ENCODE results near the gene CEP68.

Gene CEP68

GRCh38 chr2:65057054-65057375 is 799 bp downstream of the CEP68 start:
- no peak for DNase-seq (ENCODE audit: low read depth)

DNA sequence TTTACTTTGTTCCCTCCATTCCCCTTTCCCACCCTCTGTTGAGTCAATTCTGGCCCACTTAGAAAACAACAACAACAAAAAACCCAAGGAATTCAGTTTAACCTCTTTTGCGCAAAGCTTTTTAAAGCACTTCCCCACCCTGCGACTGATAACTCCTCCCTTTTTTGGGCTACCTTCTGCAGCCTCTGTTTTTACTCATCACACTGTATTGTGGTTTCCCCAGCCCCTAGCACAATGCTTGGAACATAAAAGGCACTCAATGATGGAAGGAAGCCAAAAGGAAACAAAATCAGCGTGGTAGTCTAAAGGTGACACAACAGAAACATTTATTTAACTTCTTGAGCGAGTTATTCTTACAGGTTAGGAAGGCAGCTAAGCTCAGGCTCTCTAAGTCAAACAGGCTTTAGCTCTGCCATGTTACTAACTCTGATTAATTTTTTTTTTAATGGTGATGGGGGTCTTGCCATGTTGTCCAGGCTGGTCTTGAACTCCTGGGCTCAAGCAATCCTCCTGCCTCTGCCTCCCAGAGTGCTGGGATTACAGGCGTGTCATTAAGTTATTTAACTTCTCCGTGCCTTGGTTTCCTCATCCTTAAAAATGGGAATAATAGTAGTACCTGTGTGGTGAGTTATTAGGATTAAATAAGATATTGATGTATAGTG is 1.3 kb downstream of the CEP68 start:
- no peak for DNase-seq (ENCODE audit: low read depth)

DNA sequence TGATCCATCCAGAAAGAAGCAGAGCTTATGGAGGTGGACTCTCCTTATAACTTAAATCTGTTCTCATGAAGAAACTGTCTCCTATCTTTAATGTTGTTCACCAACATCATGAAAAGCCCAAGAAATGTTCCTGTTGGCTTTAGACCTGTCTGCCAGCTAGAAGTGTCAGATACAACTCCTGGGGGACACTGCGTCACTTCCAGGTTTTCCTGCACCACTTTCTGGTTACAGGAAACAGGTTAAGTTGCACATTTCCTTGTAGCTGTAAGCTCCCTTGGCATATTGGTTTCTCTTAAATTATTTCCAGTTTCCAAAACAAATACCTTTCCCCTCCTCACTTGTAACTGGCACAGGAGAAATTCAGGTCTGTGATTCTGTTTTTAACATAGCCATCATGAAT is 2.9 kb downstream of the CEP68 start:
- DNase-seq (ENCODE audit: low read depth), result no peak

- no peak for DNase-seq (ENCODE audit: low read depth)
These were observed 5.1 kb downstream of the CEP68 start for GRCh38 chr2:65061146-65061909.

- DNase-seq (ENCODE audit: low read depth), result no peak
These were observed 5.7 kb downstream of the CEP68 start for GRCh38 chr2:65061910-65062339.

GRCh38 chr2:65062843-65063825 is 6.9 kb downstream of the CEP68 start:
- no peak for DNase-seq (ENCODE audit: low read depth)

GRCh38 chr2:65064728-65065552 is 8.7 kb downstream of the CEP68 start:
- DNase-seq (ENCODE audit: low read depth), result no peak

DNA sequence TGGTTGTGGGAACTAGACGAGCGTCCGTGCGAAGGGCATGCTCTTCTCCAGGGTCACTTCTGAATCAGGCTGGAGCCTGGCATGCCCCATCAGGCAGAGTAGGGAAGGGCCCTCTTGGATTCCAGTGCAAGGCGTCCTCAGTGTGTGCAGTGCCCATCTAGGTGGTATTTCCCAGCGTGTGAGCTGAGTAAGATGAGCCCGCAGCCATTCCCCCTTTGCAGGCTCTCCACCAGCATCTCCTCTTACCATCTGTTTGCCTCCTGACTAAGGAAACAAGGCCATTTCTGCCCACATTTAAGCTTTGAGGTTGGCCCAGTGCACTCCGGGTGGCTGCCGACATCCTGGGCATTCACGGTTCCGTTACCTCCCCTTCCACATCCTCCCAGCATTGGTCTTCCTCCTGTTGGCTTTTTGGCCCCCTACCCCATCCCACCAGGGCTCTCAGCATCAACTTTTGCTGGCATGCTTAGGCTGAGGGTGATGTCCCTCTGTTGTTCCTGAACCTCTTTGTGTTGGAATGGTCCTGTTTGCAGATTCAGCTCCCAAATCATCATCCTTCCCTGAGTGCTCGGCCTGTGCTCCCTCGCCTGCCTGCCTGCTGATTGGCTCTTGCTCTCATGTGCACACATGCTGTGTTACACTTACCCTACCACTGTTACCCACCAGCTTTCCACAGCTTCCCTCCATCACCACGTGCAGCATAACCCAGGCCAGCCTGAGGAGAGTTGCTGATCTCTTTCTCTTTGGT is 11.8 kb downstream of the CEP68 start:
- DNase-seq (ENCODE audit: low read depth), result no peak

- no peak for DNase-seq (ENCODE audit: low read depth)
These were observed 13.2 kb downstream of the CEP68 start for GRCh38 chr2:65069439-65069824.

GRCh38 chr2:65070172-65070830 is 14.1 kb downstream of the CEP68 start:
- no peak for DNase-seq (ENCODE audit: low read depth)

DNA sequence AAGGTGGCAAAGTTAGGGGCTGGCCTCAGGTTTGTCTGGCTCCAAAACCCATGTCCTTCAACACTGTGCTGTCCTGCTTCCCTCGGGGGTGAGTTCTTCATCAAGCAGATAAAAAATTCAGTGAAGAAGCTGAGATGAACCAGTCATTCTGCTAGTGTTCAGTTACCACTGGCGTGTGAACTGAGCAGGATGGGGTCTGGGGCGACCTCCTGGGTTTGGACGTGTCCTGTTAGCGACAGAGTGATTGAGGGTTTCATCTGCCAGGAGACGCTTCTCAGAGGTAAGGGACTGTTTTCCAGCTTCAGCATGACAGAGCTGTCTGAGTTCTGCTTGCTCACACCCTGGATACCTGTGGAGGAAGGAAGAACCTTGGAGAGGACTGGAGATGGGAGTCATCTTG is 14.6 kb downstream of the CEP68 start:
- no peak for DNase-seq (ENCODE audit: low read depth)

DNA sequence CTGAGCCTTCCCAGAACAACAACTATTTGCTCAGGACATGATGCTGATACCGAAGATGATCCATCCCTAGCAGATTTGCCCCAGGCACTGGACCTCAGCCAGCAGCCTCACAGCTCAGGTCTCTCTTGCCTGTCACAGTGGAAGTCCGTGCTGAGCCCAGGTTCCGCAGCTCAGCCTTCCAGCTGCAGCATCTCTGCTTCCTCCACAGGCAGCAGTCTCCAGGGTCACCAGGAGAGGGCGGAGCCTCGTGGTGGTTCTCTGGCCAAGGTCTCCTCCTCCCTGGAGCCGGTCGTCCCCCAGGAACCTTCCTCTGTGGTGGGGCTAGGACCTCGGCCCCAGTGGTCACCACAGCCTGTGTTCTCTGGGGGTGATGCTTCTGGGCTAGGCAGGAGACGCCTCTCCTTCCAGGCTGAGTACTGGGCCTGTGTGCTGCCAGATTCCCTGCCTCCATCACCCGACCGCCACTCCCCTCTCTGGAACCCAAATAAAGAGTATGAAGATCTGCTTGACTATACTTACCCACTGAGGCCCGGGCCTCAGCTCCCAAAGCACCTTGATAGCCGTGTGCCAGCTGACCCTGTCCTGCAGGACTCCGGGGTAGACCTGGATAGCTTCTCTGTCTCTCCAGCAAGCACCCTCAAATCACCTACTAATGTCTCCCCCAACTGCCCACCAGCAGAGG is 15.4 kb downstream of the CEP68 start:
- DNase-seq (ENCODE audit: low read depth), result no peak

DNA sequence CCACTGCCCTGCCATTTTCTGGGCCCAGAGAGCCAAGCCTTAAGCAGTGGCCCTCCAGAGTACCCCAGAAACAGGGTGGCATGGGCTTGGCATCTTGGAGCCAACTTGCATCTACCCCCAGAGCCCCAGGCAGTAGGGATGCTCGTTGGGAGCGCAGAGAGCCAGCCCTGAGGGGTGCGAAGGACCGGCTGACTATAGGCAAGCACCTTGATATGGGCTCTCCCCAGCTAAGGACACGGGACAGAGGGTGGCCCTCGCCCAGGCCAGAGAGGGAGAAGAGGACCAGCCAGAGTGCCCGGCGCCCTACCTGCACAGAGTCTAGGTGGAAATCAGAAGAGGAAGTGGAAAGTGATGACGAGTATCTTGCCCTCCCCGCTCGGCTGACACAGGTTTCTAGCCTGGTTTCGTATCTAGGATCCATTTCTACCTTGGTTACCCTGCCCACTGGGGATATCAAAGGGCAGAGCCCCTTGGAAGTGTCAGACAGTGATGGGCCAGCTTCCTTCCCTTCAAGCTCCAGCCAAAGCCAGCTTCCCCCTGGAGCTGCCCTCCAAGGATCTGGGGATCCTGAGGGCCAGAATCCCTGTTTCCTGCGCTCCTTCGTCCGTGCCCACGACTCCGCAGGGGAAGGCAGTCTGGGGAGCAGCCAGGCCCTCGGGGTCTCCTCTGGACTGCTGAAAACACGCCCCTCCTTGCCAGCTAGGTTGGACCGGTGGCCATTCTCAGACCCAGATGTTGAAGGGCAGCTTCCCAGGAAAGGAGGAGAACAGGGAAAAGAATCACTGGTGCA is 16.2 kb downstream of the CEP68 start:
- no peak for DNase-seq (ENCODE audit: low read depth)

DNA sequence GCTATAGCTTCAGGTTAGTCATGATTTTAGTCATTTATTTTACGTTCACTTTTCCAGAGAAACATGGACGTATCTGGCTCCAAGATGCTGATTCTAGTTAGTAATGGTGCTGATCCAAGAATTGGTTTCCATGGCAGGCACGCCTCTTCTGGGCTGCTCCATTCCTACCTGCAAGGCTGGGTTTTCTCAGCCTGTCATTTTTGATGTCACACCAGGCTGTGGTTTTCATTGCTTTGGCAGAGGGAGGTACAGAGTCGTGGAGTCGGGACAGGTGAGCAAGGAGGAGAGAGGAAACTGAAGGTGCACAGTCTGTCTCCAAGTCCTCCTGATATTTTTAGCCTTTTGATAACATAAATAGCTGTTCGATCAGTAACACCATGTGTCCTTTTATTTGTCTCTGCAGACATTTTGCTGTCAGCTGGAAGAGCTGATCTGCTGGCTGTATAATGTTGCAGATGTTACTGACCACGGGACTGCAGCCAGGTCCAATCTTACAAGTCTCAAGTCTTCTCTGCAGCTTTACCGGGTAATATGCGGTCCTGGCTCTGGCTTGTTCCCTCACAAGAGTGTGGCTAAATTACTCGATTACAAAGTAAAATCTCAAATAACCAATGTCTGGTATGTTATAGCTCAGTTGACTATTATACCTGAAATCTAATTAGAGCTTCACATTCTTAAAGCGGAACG is 17.8 kb downstream of the CEP68 start:
- no peak for DNase-seq (ENCODE audit: low read depth)

GRCh38 chr2:65075176-65075575 is 19.0 kb downstream of the CEP68 start:
- no peak for DNase-seq (ENCODE audit: low read depth)

DNA sequence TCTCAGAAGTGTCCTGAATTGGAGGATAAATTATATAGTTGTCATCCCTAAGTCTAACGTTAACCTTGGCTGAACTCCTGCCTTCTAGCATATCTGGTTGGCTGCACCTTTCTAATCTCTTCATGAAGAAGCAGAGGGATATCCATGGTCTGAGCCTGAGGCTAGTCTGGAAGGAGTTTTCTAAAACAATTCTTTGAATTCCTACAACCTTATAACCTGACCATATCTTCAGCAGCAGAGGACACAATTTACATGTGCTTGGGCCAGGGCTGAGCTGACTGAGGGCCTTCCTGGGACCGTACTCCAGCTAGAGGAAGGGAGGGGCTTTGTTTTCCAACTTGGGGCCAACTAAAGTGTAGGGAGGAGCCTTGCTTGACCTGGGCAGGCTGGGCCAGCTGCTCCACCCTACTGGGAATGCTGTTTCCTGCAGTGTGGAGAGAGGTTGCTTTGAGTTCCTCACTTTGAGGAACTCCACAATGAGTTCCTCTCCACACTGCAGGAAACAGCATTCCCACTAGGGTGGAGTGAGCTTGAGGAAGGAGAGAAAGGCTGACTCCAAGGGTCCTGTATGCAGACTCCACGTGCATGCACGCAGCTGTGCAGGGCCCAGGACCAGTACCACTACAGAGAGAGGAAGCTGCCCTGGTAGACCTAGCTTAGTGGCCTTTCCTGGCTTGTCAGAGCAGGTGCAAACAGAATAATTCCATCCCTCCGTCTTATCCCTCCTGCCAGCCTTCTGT is 19.6 kb downstream of the CEP68 start:
- no peak for DNase-seq (ENCODE audit: low read depth)

GRCh38 chr2:65076345-65076710 is 20.1 kb downstream of the CEP68 start:
- DNase-seq (ENCODE audit: low read depth), result no peak

DNA sequence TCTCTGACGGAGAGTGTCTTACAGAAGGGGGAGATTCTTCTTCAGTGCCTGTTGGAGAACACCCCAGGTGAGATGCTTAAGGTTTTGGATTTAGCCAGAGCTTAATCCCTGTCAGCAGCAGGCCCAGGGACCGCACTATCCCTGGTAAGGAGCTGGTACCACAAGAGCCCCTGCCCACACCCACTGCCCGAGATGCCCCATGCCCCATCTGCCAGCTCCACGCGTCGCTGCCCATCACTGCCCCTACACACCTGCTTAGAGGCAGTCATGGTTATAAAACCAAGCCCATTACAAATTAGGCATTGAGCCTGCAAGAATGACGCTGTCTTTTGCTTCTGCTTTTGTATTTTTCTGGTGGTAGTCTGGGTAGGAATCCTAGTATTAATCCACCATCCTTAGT is 21.7 kb downstream of the CEP68 start:
- no peak for DNase-seq (ENCODE audit: low read depth)

Measured in activated T-cell treated with anti-CD3 and anti-CD28 coated beads for 1 hour (primary cell).